NB4 (cell line): ENCODE results near the gene NXPH4.

Experiments
- CTCF ChIP-seq: IDR thresholded peaks from one replicate; pipeline ENCODE4 v1.5.1; 2012; ENCODE audit warnings: low read depth, low read length
- MYC ChIP-seq: IDR thresholded peaks from 2 replicates; pipeline ENCODE4 v1.6.1; 2011; ENCODE audit warnings: low read depth, low read length
- POLR2A ChIP-seq: IDR thresholded peaks from 2 replicates; pipeline ENCODE4 v1.6.1; 2011; ENCODE audit warnings: mild to moderate bottlenecking; ENCODE audit not compliant: insufficient read length; ENCODE audit errors: extremely low read depth
- TF ChIP-seq, protein P1 (sequence below): IDR thresholded peaks from 2 replicates; pipeline ENCODE4 v1.6.1; 2011; ENCODE audit warnings: low read depth, low read length

DNA sequence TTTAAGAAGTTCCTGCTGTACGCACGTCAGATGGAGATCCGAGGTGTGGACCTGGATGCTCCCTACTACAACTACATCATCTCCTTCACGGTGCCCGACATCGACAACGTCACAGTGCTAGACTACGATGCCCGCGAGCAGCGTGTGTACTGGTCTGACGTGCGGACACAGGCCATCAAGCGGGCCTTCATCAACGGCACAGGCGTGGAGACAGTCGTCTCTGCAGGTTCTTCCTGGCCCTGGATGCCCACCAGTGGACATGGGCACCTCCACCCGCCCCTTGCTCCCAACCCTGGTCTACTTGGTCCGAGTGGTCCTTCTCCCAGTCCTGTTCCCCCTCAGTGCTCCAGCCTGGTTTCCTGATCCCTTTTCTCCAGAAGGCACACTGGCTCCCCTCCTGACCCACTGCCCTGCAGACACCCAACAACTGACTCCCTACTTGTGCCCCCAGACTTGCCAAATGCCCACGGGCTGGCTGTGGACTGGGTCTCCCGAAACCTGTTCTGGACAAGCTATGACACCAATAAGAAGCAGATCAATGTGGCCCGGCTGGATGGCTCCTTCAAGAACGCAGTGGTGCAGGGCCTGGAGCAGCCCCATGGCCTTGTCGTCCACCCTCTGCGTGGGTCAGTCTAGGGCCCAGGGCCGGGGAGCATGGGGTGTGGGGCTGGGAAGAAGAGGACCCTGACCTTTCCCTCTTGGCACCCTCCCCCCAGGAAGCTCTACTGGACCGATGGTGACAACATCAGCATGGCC, 37.1 kb upstream of the NXPH4 start:
- TF ChIP-seq CTCF (no peak), POLR2A (no peak), MYC (no peak)
- TF ChIP-seq, protein P1, sequence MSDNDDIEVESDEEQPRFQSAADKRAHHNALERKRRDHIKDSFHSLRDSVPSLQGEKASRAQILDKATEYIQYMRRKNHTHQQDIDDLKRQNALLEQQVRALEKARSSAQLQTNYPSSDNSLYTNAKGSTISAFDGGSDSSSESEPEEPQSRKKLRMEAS: no peak
